Chondrocyte (in vitro differentiated cells): ENCODE measurements around the gene WDR72. TPM values are rescaled to one million over a fixed set of nuclear protein-coding genes. Genes with fewer than 3 reads are reported as not detected.

ENCODE experiments used
- DNase-seq: peaks from one replicate; pipeline ENCODE4 v3.0.0; 2021; ENCODE audit warnings: mixed read lengths, low spot score
- H3K27ac Mint-ChIP-seq: one replicate; pipeline ENCODE4 v1.8.0; 2021; ENCODE audit warnings: mild to moderate bottlenecking, moderate library complexity, mixed read lengths; ENCODE audit not compliant: unreplicated experiment
- H3K27me3 Mint-ChIP-seq: 2 replicates; pipeline ENCODE4 v1.8.0; 2021; ENCODE audit warnings: low read depth, mixed read lengths
- H3K36me3 Mint-ChIP-seq: 2 replicates; pipeline ENCODE4 v1.8.0; 2021; ENCODE audit warnings: low read depth, mixed read lengths
- H3K4me1 Mint-ChIP-seq: 2 replicates; pipeline ENCODE4 v1.8.0; 2021; ENCODE audit warnings: low read depth, mild to moderate bottlenecking, mixed read lengths
- H3K4me3 Mint-ChIP-seq: one replicate; pipeline ENCODE4 v1.8.0; 2021; ENCODE audit warnings: mild to moderate bottlenecking, moderate library complexity, mixed read lengths; ENCODE audit not compliant: unreplicated experiment
- H3K9me3 Mint-ChIP-seq: 2 replicates; pipeline ENCODE4 v1.8.0; 2021; ENCODE audit warnings: low read depth, mixed read lengths
- CTCF ChIP-seq: fragments of 200-600 bp; sonication (generic); IDR thresholded peaks from 2 replicates; pipeline ENCODE4 v1.5.0; 2021; ENCODE audit warnings: antibody characterized with exemption, mild to moderate bottlenecking, moderate library complexity
- total RNA-seq: library from RNA; stranded (reverse); gene quantifications from 3 replicates; pipeline ENCODE4 v1.2.1, GENCODE V29; 2021

WDR72 gene
- total RNA-seq, 1 donor from 2014 or later, result not detected

- H3K4me1 Mint-ChIP-seq, result no peaks in the 10 kb centered on the region
- no peak for TF ChIP-seq CTCF
Observed at GRCh38 chr15:53536479-53537120, 222.9 kb downstream of the WDR72 start.

GRCh38 chr15:53535886-53536285 lies 223.6 kb downstream of the WDR72 start:
- DNase-seq, result no peak
- no peaks in the 10 kb centered on the region for H3K4me1 Mint-ChIP-seq
- TF ChIP-seq CTCF, result no peak
- H3K36me3 Mint-ChIP-seq, result no peaks in the 10 kb centered on the region
- no peaks in the 10 kb centered on the region for H3K9me3 Mint-ChIP-seq
- H3K27me3 Mint-ChIP-seq, result peaks cover 10% of the 10 kb centered on the region
- H3K4me3 Mint-ChIP-seq, result no peak overlapping the region
- H3K27ac Mint-ChIP-seq, result no peak overlapping the region

More at GRCh38 chr15:53536479-53537120, 222.9 kb downstream of the WDR72 start:
- DNase-seq, result no peak
- Mint-ChIP-seq H3K4me3 (no peak overlapping the region), H3K27me3 (peaks cover 5% of the 10 kb centered on the region), H3K36me3 (no peaks in the 10 kb centered on the region), H3K27ac (no peak overlapping the region), H3K9me3 (no peaks in the 10 kb centered on the region)

- TF ChIP-seq CTCF, result no peak
- Mint-ChIP-seq H3K9me3 (no peaks in the 10 kb centered on the region), H3K4me1 (no peaks in the 10 kb centered on the region), H3K4me3 (no peak overlapping the region), H3K36me3 (no peaks in the 10 kb centered on the region), H3K27me3 (peaks cover 14% of the 10 kb centered on the region), H3K27ac (no peak overlapping the region)
- no peak for DNase-seq
Observed at GRCh38 chr15:53534105-53534839, 225.2 kb downstream of the WDR72 start.

- H3K4me3 Mint-ChIP-seq, result no peak overlapping the region
- H3K9me3 Mint-ChIP-seq, result no peaks in the 10 kb centered on the region
- no peak overlapping the region for H3K27ac Mint-ChIP-seq
- H3K4me1 Mint-ChIP-seq, result no peaks in the 10 kb centered on the region
- peaks cover 12% of the 10 kb centered on the region for H3K27me3 Mint-ChIP-seq
- H3K36me3 Mint-ChIP-seq, result no peaks in the 10 kb centered on the region
- no peak for TF ChIP-seq CTCF
- no peak for DNase-seq
Observed at GRCh38 chr15:53530761-53531160, 228.7 kb downstream of the WDR72 start.

GRCh38 chr15:53527996-53528395 lies 231.5 kb downstream of the WDR72 start:
- H3K27ac Mint-ChIP-seq, result no peak overlapping the region
- no peak for TF ChIP-seq CTCF
- H3K9me3 Mint-ChIP-seq, result no peaks in the 10 kb centered on the region

More at GRCh38 chr15:53527996-53528395, 231.5 kb downstream of the WDR72 start:
- no peak overlapping the region for H3K4me3 Mint-ChIP-seq
- H3K27me3 Mint-ChIP-seq, result peaks cover 12% of the 10 kb centered on the region
- DNase-seq, result no peak
- no peaks in the 10 kb centered on the region for H3K36me3 Mint-ChIP-seq
- H3K4me1 Mint-ChIP-seq, result no peaks in the 10 kb centered on the region
